Keratinocyte (primary cell): ENCODE measurements around the gene ERC2. TPM values are rescaled to one million over a fixed set of nuclear protein-coding genes. Genes with fewer than 3 reads are reported as not detected.

Source experiments
- DNase-seq: peaks from one replicate; pipeline ENCODE4 v3.0.0-alpha.2; 2011; ENCODE audit warnings: low read depth, missing footprints, low spot score
- FAIRE-seq: peaks from 2 replicates; lab custom pipeline; 2011; peaks lifted over from hg19 to GRCh38; lab: Jason Lieb, UNC
- H2AFZ ChIP-seq: 2 replicates; pipeline ENCODE4 v1.6.0; 2012; ENCODE audit warnings: low read length, control low read depth, inconsistent platforms; ENCODE audit not compliant: control insufficient read depth
- H3K27ac ChIP-seq: 2 replicates; pipeline ENCODE4 v1.5.1; 2011; ENCODE audit warnings: low read length; ENCODE audit not compliant: control insufficient read depth, insufficient read depth
- H3K27me3 ChIP-seq: 3 replicates; pipeline ENCODE4 v1.6.0; 2011; ENCODE audit warnings: low read length; ENCODE audit not compliant: control insufficient read depth, insufficient read depth; ENCODE audit errors: extremely low read depth
- H3K36me3 ChIP-seq, 2 experiments: 2 replicates in 1 of 2; 3 replicates in 1 of 2; pipeline ENCODE4 v1.5.1; 2011; ENCODE audit warnings: low read length in 2 of 2, mild to moderate bottlenecking in 1 of 2; ENCODE audit not compliant: control insufficient read depth in 2 of 2, insufficient read depth in 2 of 2; ENCODE audit errors: extremely low read depth in 1 of 2
- H3K4me1 ChIP-seq: 3 replicates; pipeline ENCODE4 v1.5.1; 2011; ENCODE audit warnings: low read length; ENCODE audit not compliant: control insufficient read depth, insufficient read depth; ENCODE audit errors: extremely low read depth
- H3K4me2 ChIP-seq: 3 replicates; pipeline ENCODE4 v1.6.0; 2011; ENCODE audit warnings: low read depth, low read length; ENCODE audit not compliant: control insufficient read depth, insufficient read depth; ENCODE audit errors: extremely low read depth
- H3K4me3 ChIP-seq, 3 experiments: fragments of 200-600 bp in 1 of 3; sonication (generic) in 1 of 3; 2 replicates in 2 of 3; 3 replicates in 1 of 3; pipeline ENCODE4 v1.5.1; 2011 to 2016; ENCODE audit warnings: low read length in 3 of 3, mild to moderate bottlenecking in 3 of 3, control low read depth in 2 of 3, inconsistent platforms in 1 of 3, low read depth in 1 of 3, mixed read lengths in 1 of 3, mixed run types in 1 of 3, moderate library complexity in 1 of 3; ENCODE audit not compliant: control insufficient read depth in 2 of 3, insufficient read depth in 2 of 3; ENCODE audit errors: extremely low read depth in 1 of 3
- H3K79me2 ChIP-seq: 2 replicates; pipeline ENCODE4 v1.6.0; 2012; ENCODE audit warnings: low read length; ENCODE audit not compliant: control insufficient read depth, insufficient read depth
- H3K9ac ChIP-seq: 3 replicates; pipeline ENCODE4 v1.6.0; 2011; ENCODE audit warnings: low read length; ENCODE audit not compliant: control insufficient read depth, insufficient read depth; ENCODE audit errors: extremely low read depth
- H3K9me1 ChIP-seq: 3 replicates; pipeline ENCODE4 v1.6.0; 2011; ENCODE audit warnings: low read length; ENCODE audit not compliant: control insufficient read depth, insufficient read depth; ENCODE audit errors: extremely low read depth
- H3K9me3 ChIP-seq: 2 replicates; pipeline ENCODE4 v1.5.1; 2012; ENCODE audit warnings: low read depth, low read length; ENCODE audit not compliant: control insufficient read depth
- H4K20me1 ChIP-seq: 3 replicates; pipeline ENCODE4 v1.6.0; 2011; ENCODE audit warnings: low read length; ENCODE audit not compliant: control insufficient read depth, insufficient read depth; ENCODE audit errors: extremely low read depth
- CTCF ChIP-seq, 3 experiments: IDR thresholded peaks in 1 of 3; conservative IDR thresholded peaks in 1 of 3; optimal IDR thresholded peaks in 1 of 3; 2 replicates in 2 of 3; 3 replicates in 1 of 3; pipeline versions ENCODE3 to v1.5.1; 2011; ENCODE audit warnings: low read length in 3 of 3, mild to moderate bottlenecking in 3 of 3, moderate library complexity in 2 of 3, control low read depth in 1 of 3, inconsistent platforms in 1 of 3; ENCODE audit not compliant: insufficient read depth in 2 of 3; ENCODE audit errors: extremely low read depth in 1 of 3
- EZH2 ChIP-seq: IDR thresholded peaks from one replicate; pipeline ENCODE4 v1.6.1; 2012; ENCODE audit warnings: inconsistent platforms, mild to moderate bottlenecking, low read length, moderate library complexity
- dilution Hi-C: fragments of 300-500 bp; cut with MboI; formaldehyde crosslinking; loops from one replicate; pipeline ENCODE4 v1.7.0; 2020; ENCODE audit warnings: low sequenced_read_pairs; ENCODE audit not compliant: extremely low pct_ligation_motif_present
- polyA plus RNA-seq, 5 experiments: library from polyadenylated mRNA; depleted of rRNA in 3 of 5; stranded (reverse) in 3 of 5; stranded (forward) in 1 of 5; unstranded in 1 of 5; fragments of >200 nt; gene quantifications; 1 replicate in 1 of 5; 2 replicates in 3 of 5; 3 replicates in 1 of 5; pipeline versions ENCODE4 v1.2.1 to v1.2.3, GENCODE V29; 2011 to 2012; ENCODE audit warnings: missing spikeins in 2 of 5, low read depth in 1 of 5, low replicate concordance in 1 of 5

ERC2 gene
- polyA plus RNA-seq, 1 donor (not counting 4 experiments of a cell fraction or from before 2014, with no cell fraction given): 0.08 TPM

- Histone ChIP-seq H3K4me3 (no peak overlapping the region), H3K4me2 (no peak overlapping the region), H3K9me1 (no peaks in the 10 kb centered on the region), H3K4me1 (no peaks in the 10 kb centered on the region), H4K20me1 (no peaks in the 10 kb centered on the region), H3K36me3 (no peaks in the 10 kb centered on the region), H2AFZ (no peak overlapping the region), H3K9ac (no peak overlapping the region), H3K27ac (no peak overlapping the region), H3K27me3 (no peaks in the 10 kb centered on the region), H3K79me2 (no peaks in the 10 kb centered on the region), H3K9me3 (no peaks in the 10 kb centered on the region)
- no peak for DNase-seq
- dilution Hi-C loops: no loop called here
- FAIRE-seq: no peak
- TF ChIP-seq EZH2: no peak
- TF ChIP-seq CTCF (optimal IDR thresholded peaks at IDR 0.05 in 1 of 3, IDR thresholded peaks at IDR 0.05 in 1 of 3, conservative IDR thresholded peaks at IDR 0.05 in 1 of 3; ENCODE audit: extremely low read depth in 1 of 3, insufficient read depth in 2 of 3, low read length in 3 of 3): no peak
Observed at GRCh38 chr3:55596212-55596611, 872.1 kb downstream of the ERC2 start.

- Histone ChIP-seq H3K79me2 (no peaks in the 10 kb centered on the region), H3K9me1 (no peaks in the 10 kb centered on the region), H3K4me3 (no peak overlapping the region), H3K9ac (no peak overlapping the region), H2AFZ (no peak overlapping the region), H3K9me3 (no peaks in the 10 kb centered on the region), H3K27me3 (no peaks in the 10 kb centered on the region), H3K27ac (no peak overlapping the region), H4K20me1 (no peaks in the 10 kb centered on the region), H3K4me1 (no peaks in the 10 kb centered on the region), H3K4me2 (no peak overlapping the region), H3K36me3 (no peaks in the 10 kb centered on the region)
- no peak for TF ChIP-seq CTCF (optimal IDR thresholded peaks at IDR 0.05 in 1 of 3, IDR thresholded peaks at IDR 0.05 in 1 of 3, conservative IDR thresholded peaks at IDR 0.05 in 1 of 3; ENCODE audit: extremely low read depth in 1 of 3, insufficient read depth in 2 of 3, low read length in 3 of 3)
- no peak for TF ChIP-seq EZH2
- DNase-seq (no peak), FAIRE-seq (no peak)
- dilution Hi-C loops: no loop called here
Observed at GRCh38 chr3:55595420-55595819, 872.8 kb downstream of the ERC2 start.
